GM21423 (cell line): ENCODE data around the gene ATP2C2.
"Not testable (repeated sequence)": the region's sequence is repeated elsewhere in the genome, so short reads cannot be mapped to it uniquely, and the experiment has no call there.

Experiments
- ATAC-seq: cut with Tn5 transposase; IDR thresholded peaks from one replicate; pipeline ENCODE4 v1.9.1; 2021; ENCODE audit warnings: mild to moderate bottlenecking, moderate library complexity; ENCODE audit not compliant: unreplicated experiment

Gene ATP2C2

GRCh38 chr16:84418056-84418849 lies 49.9 kb downstream of the ATP2C2 start:
- ATAC-seq, result no peak

GRCh38 chr16:84419730-84420129 lies 51.4 kb downstream of the ATP2C2 start:
- no peak for ATAC-seq

DNA sequence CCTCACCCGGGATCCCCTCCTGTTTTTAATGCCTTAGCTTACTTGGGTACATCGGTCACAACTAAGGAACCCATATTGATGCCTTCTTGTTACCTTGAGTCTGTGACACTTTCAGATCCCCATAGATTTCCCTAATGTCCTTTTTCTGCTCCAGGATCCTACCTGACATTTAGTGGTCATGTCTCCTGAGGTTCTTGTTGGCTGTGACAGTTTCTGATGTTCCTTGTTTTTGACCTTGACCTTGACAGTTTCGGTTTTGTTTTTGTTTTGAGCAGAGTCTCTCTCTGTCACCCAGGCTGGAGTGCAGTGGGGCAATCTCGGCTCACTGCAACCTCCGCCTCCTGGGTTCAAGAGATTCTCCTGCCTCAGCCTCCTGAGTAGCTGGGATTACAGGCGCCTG lies 52.2 kb downstream of the ATP2C2 start:
- ATAC-seq, result not testable (repeated sequence)

- ATAC-seq, result no peak
These were observed 53.0 kb downstream of the ATP2C2 start for GRCh38 chr16:84421081-84421937.

- ATAC-seq, result no peak
These were observed 53.5 kb downstream of the ATP2C2 start for GRCh38 chr16:84421938-84422220.

GRCh38 chr16:84423416-84423837 lies 55.1 kb downstream of the ATP2C2 start:
- ATAC-seq, result no peak

DNA sequence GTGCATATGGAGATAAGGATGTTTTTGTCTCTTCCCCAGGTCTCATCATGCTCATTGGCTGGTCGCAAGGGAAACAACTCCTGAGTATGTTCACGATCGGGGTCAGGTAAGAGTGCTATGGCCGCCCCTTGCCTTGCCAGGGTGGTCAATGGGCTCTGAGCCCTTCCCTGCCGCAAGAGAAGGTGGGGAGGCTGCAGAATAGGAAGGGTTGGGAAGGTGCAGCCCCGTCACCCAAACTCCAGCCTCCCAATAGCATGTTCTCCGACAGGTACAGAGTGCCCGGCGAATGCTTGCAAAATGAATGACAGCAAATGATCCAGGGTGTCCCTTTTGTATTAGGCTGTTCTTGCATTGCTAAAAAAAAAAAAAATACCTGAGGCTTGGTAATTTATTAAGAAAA lies 57.4 kb downstream of the ATP2C2 start:
- no peak for ATAC-seq

GRCh38 chr16:84426804-84427203 lies 58.5 kb downstream of the ATP2C2 start:
- no peak for ATAC-seq

DNA sequence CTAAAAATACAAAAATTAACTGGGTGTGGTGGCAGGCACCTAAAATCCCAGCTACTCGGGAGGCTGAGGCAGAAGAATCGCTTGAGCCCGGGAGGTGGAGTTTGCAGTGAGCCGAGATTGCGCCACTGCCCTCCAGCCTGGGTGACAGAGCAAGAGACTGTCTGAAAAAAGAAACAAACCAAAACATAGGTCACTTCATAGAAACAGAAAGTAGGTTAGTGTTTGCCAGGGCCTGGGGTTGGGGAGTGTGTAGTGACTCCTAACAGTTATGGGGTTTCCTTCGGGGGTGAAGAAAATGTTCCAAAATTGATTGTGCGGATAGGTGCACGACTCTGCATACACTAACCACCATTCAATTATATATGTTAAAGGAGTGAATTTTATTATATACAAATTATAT lies 59.2 kb downstream of the ATP2C2 start:
- no peak for ATAC-seq

DNA sequence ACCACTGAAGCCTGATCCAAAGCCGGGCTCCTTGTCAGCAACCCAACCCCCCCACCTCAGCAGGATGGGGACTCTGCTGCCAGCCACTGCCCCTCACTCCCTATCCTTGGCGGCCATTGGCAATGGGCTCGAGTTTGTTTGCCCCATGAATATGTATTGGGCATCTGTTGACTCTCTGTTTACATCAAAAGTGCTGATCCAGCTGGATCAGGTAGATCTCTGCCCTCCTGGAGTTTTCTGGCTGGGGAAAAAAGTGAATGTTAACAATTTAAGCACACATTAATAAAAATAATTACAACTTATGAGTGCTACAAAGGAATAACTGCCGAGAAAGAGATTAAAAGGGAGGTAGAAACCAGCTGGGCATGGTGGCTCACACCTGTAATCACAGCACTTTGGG lies 62.5 kb downstream of the ATP2C2 start:
- ATAC-seq, result no peak

DNA sequence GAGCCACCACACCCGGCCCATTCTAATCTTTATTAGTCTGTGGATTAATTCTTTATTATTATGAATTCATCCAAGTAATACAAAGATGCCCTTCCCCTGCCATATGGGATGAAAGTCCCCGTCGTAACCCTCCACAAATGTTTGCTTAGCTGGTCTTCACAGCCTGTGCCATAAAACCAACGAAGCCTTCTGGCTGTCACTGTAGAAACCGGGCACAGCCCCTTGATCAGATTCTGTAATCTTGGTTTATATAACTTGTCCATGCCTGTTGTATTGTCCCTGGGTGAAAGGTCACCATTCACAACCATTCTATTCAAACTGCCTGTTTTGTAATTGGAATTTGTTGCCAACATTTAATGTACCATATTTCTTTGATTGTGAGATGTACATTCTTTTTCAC lies 66.5 kb downstream of the ATP2C2 start:
- no peak for ATAC-seq

DNA sequence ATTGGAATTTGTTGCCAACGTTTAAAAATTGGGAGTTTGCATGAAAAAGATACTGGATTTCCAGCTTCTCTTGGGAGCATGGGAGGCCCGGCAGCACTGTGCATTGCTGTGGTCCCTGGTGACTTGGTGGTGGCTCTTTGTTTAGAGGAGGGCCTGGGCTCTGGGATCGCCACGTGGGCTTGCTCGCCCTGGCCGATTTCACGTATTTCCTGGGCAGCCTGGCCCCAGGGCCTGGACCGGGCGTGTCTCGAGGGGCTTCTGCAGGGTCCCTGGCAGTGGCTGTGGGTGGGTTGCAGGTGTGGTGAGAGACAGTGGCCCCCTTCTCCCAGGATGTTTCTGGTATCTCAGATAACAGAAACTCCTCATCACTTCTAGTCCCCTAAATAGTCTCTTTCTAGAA lies 67.9 kb downstream of the ATP2C2 start:
- no peak for ATAC-seq

DNA sequence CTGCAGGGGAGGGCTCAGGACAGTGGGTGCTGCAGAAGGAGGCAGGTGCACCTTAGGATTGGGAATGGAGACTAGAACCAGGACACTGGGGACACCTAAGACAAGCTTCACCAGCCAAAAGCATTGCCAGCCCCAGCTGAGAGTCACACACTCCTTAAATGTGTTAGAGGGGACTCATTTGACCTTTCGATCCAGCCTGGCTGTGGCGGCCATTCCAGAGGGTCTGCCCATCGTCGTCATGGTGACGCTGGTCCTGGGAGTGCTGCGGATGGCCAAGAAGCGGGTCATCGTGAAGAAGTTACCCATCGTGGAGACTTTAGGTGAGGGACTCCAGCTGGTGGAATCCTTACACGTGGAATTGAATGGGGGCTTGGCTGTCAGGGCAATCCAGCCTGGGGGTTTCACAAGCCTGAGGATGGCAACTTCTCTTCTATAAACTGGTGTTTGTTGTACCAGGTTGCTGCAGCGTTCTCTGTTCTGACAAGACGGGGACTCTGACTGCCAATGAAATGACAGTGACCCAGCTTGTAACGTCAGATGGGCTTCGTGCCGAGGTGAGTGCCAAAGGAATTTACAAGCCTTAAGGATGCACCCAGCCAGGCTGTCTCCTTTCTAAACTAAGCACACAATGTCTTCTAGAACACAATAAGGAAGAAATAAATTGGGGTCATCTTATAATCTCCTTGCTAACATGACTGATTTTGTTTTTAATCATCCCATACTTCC lies 70.8 kb downstream of the ATP2C2 start:
- ATAC-seq, result no peak

DNA sequence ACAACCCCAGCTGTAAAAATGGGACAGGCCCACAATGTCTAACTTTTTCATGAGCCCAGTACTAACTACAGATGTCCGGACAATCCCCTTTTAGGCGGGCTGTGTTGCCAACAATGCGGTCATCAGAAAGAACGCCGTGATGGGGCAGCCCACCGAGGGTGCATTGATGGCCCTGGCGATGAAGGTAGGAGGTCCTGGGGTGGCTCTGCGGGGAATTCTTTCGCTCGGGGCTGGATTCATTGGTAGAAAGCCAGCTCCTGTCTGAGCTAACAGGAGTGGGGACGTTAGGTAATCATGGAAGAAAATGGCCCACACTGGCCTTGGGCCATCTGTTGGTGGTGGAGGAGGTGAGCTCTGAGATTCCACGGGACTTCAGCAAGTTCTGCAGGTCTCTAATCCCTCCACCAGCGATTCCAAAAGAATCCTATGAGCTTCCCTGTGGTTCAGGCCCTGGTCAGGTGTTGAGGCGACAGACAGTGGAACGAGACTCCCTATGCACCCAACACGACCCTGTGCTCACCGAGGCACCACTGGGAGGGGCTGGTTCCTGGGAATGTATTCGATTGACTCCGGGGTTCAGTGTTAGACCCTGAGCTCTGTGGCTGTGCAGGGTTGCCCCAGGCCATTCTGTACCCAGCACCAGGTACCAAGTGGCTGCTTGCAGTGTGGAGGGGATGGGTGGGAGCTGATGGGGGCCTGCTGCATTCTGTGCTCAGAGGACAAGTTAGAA lies 74.2 kb downstream of the ATP2C2 start:
- ATAC-seq, result no peak

- ATAC-seq, result no peak
These were observed 74.9 kb downstream of the ATP2C2 start for GRCh38 chr16:84443166-84443802.

DNA sequence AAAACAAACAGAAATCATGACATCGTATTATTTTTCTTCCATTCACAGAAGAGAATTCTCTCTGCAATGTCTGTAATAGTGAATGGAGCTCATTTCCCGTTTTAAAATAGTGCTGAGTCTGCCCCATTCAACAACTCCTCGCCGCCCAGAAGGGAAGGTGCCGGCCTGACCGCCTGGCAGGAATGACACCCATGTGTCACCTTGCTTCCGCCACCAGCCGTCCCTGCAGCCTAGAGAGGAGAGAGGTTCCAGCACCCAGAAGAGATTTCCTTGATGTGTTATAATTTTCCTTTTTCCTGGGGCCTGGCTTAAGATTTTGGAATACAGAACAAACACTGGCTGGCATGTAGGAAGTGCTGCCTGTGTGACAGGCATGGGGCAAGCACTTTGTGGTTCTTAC lies 76.1 kb downstream of the ATP2C2 start:
- ATAC-seq, result no peak

- no peak for ATAC-seq
These were observed 77.7 kb downstream of the ATP2C2 start for GRCh38 chr16:84446084-84446483.

GRCh38 chr16:84446596-84447392 lies 78.5 kb downstream of the ATP2C2 start:
- ATAC-seq, result no peak

DNA sequence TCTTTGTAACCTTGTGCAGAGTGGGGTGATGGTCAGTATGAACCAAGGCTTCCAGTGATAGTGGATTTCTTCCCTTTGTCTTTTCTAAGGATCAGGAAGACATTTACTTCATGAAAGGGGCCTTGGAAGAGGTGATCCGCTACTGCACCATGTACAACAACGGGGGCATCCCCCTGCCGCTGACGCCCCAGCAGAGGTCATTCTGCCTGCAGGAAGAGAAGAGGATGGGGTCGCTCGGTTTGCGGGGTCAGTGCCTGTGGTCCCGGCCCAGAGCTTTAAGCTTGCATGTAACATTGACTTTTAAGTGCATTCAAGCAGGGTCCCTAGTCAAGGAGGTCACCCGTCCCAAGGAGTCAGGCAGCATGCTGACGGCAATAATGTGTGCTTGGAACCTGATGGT lies 80.1 kb downstream of the ATP2C2 start:
- ATAC-seq, result no peak
